HepG2 (cell line): ENCODE results near the gene TRPV5. TPM values are rescaled to one million over a fixed set of nuclear protein-coding genes. Genes with fewer than 3 reads are reported as not detected.

Experiments used
- ATAC-seq: fragments of 200-7000 bp; cut with Tn5 transposase; 3 replicates; pipeline ENCODE4 v1.9.1; 2020; ENCODE audit warnings: mild to moderate bottlenecking, moderate library complexity
- BruUV-seq: library from RNA; stranded (reverse); fragments of 400-500 nt; replicated peaks from 2 replicates; lab custom pipeline; 2021; lab: Mats Ljungman, UMichigan
- CTCF ChIA-PET: fragments of 300-600 bp; formaldehyde crosslinking; extraction: SDS; loops from one replicate; lab custom pipeline; 2021; ENCODE audit warnings: low total read pairs, inconsistent platforms, low intra/inter-chr PET ratio; lab: Yijun Ruan, JAX
- POLR2A ChIA-PET: fragments of 350-600 bp; sonication (Branson Sonifier 250); formaldehyde crosslinking; loops from one replicate; lab custom pipeline; 2020; ENCODE audit warnings: antibody characterized with exemption, inconsistent platforms; lab: Yijun Ruan, JAX
- DNase-seq: peaks from one replicate; pipeline ENCODE4 v3.0.0-alpha.2; 2015; ENCODE audit warnings: low spot score
- FAIRE-seq: peaks from 3 replicates; lab custom pipeline; 2011; peaks lifted over from hg19 to GRCh38; lab: Jason Lieb, UNC
- H2AFZ ChIP-seq: one replicate; pipeline ENCODE4 v1.6.1; 2011; ENCODE audit warnings: low read length, inconsistent platforms
- H3K27ac ChIP-seq: fragments of 300-600 bp; 3 replicates; pipeline ENCODE4 v1.8.0; 2011; ENCODE audit warnings: mixed run types, mild to moderate bottlenecking, mixed read lengths, low read length, inconsistent platforms; ENCODE audit not compliant: insufficient read depth; ENCODE audit errors: extremely low read length
- H3K27me3 ChIP-seq, 2 experiments: fragments of 200-600 bp in 1 of 2; 2 replicates in 1 of 2; 3 replicates in 1 of 2; pipeline versions ENCODE4 v1.6.0 to v1.8.0; 2011; ENCODE audit warnings: low read length in 2 of 2, mild to moderate bottlenecking in 2 of 2, moderate library complexity in 2 of 2, inconsistent platforms in 1 of 2; ENCODE audit not compliant: insufficient read depth in 2 of 2, control insufficient read depth in 1 of 2
- H3K36me3 ChIP-seq, 2 experiments: fragments of 200-600 bp in 1 of 2; replicated peaks in 1 of 2; 2 replicates in 1 of 2; 3 replicates in 1 of 2; pipeline versions ENCODE4 v1.5.1 to v1.8.0; 2011; ENCODE audit warnings: low read length in 2 of 2, inconsistent platforms in 1 of 2; ENCODE audit not compliant: insufficient read depth in 2 of 2, control insufficient read depth in 1 of 2
- H3K4me1 ChIP-seq: 2 replicates; pipeline ENCODE4 v1.5.1; 2012; ENCODE audit warnings: low read length, inconsistent platforms; ENCODE audit not compliant: insufficient read depth
- H3K4me2 ChIP-seq: 2 replicates; pipeline ENCODE4 v1.6.0; 2011; ENCODE audit warnings: low read depth, low read length, inconsistent platforms
- H3K4me3 ChIP-seq, 3 experiments: fragments of 200-600 bp in 1 of 3; sonication (generic), shearing (Covaris generic) in 1 of 3; replicated peaks in 1 of 3; 2 replicates each; pipeline ENCODE4 v1.5.1; 2011 to 2016; ENCODE audit warnings: low read length in 3 of 3, inconsistent platforms in 2 of 3, low read depth in 2 of 3, mild to moderate bottlenecking in 2 of 3, control low read depth in 1 of 3, mixed read lengths in 1 of 3; ENCODE audit not compliant: insufficient read depth in 1 of 3
- H3K79me2 ChIP-seq: one replicate; pipeline ENCODE4 v1.6.1; 2011; ENCODE audit warnings: low read length, inconsistent platforms; ENCODE audit not compliant: insufficient read depth
- H3K9ac ChIP-seq: 2 replicates; pipeline ENCODE4 v1.6.0; 2011; ENCODE audit warnings: mild to moderate bottlenecking, low read depth, low read length, inconsistent platforms; ENCODE audit not compliant: insufficient read depth
- H3K9me3 ChIP-seq: 2 replicates; pipeline ENCODE4 v1.5.1; 2012; ENCODE audit warnings: mild to moderate bottlenecking, low read length
- H4K20me1 ChIP-seq: 2 replicates; pipeline ENCODE4 v1.6.0; 2011; ENCODE audit warnings: inconsistent platforms, mild to moderate bottlenecking, low read length, moderate library complexity; ENCODE audit not compliant: insufficient read depth
- ATRX ChIP-seq: sonication (generic); formaldehyde crosslinking; IDR thresholded peaks from 2 replicates; pipeline ENCODE4 v1.4.0; 2020; ENCODE audit warnings: missing genetic modification reagents, borderline replicate concordance
- FOXK2 ChIP-seq: fragments of 450-650 bp; IDR thresholded peaks from 2 replicates; pipeline ENCODE4 v1.6.1; 2016
- HDAC6 ChIP-seq: fragments of 200-600 bp; sonication (generic); IDR thresholded peaks from 2 replicates; pipeline ENCODE4 v1.7.0; 2017; ENCODE audit warnings: mild to moderate bottlenecking, antibody characterized with exemption, low read length, low read depth
- HMG20A ChIP-seq: IDR thresholded peaks from 2 replicates; pipeline ENCODE4 v1.6.1; 2016; ENCODE audit warnings: borderline replicate concordance
- IRF1 ChIP-seq: sonication (generic); formaldehyde crosslinking; IDR thresholded peaks from 2 replicates; pipeline ENCODE4 v1.4.0; 2020; ENCODE audit warnings: low read depth, mild to moderate bottlenecking, missing genetic modification reagents
- ISL2 ChIP-seq: sonication (generic); formaldehyde crosslinking; IDR thresholded peaks from 2 replicates; pipeline ENCODE4 v1.5.0; 2020; ENCODE audit warnings: missing genetic modification reagents
- KDM6A ChIP-seq: IDR thresholded peaks from 2 replicates; pipeline ENCODE4 v1.6.1; 2016; ENCODE audit warnings: low read depth
- NFE2L2 ChIP-seq: fragments of 150-350 bp; IDR thresholded peaks from 2 replicates; pipeline ENCODE4 v1.6.1; 2014; ENCODE audit warnings: low read length
- SKIL ChIP-seq: sonication (generic); formaldehyde crosslinking; IDR thresholded peaks from 2 replicates; pipeline ENCODE4 v1.8.0; 2022; ENCODE audit warnings: missing genetic modification reagents, mild to moderate bottlenecking, moderate library complexity, borderline replicate concordance
- ZBTB7B ChIP-seq: sonication (generic); formaldehyde crosslinking; IDR thresholded peaks from 2 replicates; pipeline ENCODE4 v1.4.0; 2020; ENCODE audit warnings: missing genetic modification reagents
- ZFX ChIP-seq: sonication (generic); formaldehyde crosslinking; IDR thresholded peaks from 2 replicates; pipeline ENCODE4 v1.4.0; 2020; ENCODE audit warnings: mild to moderate bottlenecking, low read depth, missing genetic modification reagents, moderate library complexity
- ZNF275 ChIP-seq: sonication (generic); formaldehyde crosslinking; IDR thresholded peaks from 2 replicates; pipeline ENCODE4 v1.8.0; 2022; ENCODE audit warnings: missing genetic modification reagents, mild to moderate bottlenecking, inconsistent platforms, borderline replicate concordance
- ZNF704 ChIP-seq: sonication (generic); formaldehyde crosslinking; IDR thresholded peaks from 2 replicates; pipeline ENCODE4 v1.8.1; 2023; ENCODE audit warnings: mild to moderate bottlenecking, inconsistent platforms, moderate library complexity, missing genetic modification reagents, borderline replicate concordance
- ZSCAN29 ChIP-seq: sonication (generic); formaldehyde crosslinking; conservative IDR thresholded peaks from 2 replicates; pipeline ENCODE4 v1.4.0; 2020; ENCODE audit warnings: mild to moderate bottlenecking, missing genetic modification reagents
- WGBS: methylation state at CpG from one replicate; pipeline ENCODE4 v1.1.6; 2017; ENCODE audit warnings: low lambda C conversion rate; 5-methylcytosine and 5-hydroxymethylcytosine counted together
- in situ Hi-C: cut with HindIII; loops from 2 replicates; pipeline ENCODE4 v1.10.0; 2017; ENCODE audit warnings: low pct_unique_long_range_greater_than_20kb; ENCODE audit not compliant: extremely low pct_ligation_motif_present
- intact Hi-C: fragments of 100-400 bp; cut with micrococcal nuclease; formaldehyde crosslinking; loops from one replicate; pipeline ENCODE4 v1.10.0; 2022; ENCODE audit not compliant: unreplicated experiment
- polyA plus RNA-seq, 8 experiments: library from polyadenylated mRNA; depleted of rRNA in 3 of 8; stranded (reverse) in 7 of 8; unstranded in 1 of 8; fragments of >200 nt; fragmentation: Illumina TruSeq in 4 of 8; extraction: Trizol in 4 of 8; gene quantifications; 2 replicates each; pipeline versions ENCODE4 v1.2.1 to v1.2.3, GENCODE V29; 2011 to 2016; ENCODE audit warnings: low read depth in 4 of 8, missing spikeins in 1 of 8, mixed read lengths in 1 of 8; ENCODE audit not compliant: insufficient read depth in 1 of 8
- total RNA-seq, 5 experiments: library from RNA; depleted of rRNA; stranded (reverse); fragments of >200 nt; fragmentation: Illumina TruSeq; extraction: Trizol; gene quantifications; 2 replicates each; pipeline ENCODE4 v1.2.3, GENCODE V29; 2016; ENCODE audit warnings: low read depth in 1 of 5
- TF ChIP-seq, protein P1 (sequence below): sonication (generic); formaldehyde crosslinking; IDR thresholded peaks from 2 replicates; pipeline ENCODE4 v1.5.0; 2020; ENCODE audit warnings: mild to moderate bottlenecking, missing genetic modification reagents

The TRPV5 gene
- total and polyA plus RNA-seq, 2 of the 13 experiments (the other 11 are each of a cell fraction or from before 2014, with no cell fraction given): not detected

GRCh38 chr7:142875456-142875855 is 58.1 kb downstream of the TRPV5 start:
- H3K4me2 ChIP-seq: no peak overlapping the region
- no peak for ATAC-seq
- CTCF ChIA-PET: no interaction called here
- TF ChIP-seq SKIL (CRISPR knock-in tag) (no peak), ZNF275 (CRISPR knock-in tag) (no peak), KDM6A (CRISPR knock-in tag) (no peak), ZFX (CRISPR knock-in tag) (no peak), HDAC6 (no peak), NFE2L2 (no peak), FOXK2 (no peak), ZBTB7B (CRISPR knock-in tag) (no peak), HMG20A (CRISPR knock-in tag) (no peak), ZSCAN29 (CRISPR knock-in tag) (no peak), ZNF704 (CRISPR knock-in tag) (no peak), IRF1 (CRISPR knock-in tag) (no peak), ISL2 (CRISPR knock-in tag) (no peak), ATRX (CRISPR knock-in tag) (no peak)
- TF ChIP-seq, protein P1, sequence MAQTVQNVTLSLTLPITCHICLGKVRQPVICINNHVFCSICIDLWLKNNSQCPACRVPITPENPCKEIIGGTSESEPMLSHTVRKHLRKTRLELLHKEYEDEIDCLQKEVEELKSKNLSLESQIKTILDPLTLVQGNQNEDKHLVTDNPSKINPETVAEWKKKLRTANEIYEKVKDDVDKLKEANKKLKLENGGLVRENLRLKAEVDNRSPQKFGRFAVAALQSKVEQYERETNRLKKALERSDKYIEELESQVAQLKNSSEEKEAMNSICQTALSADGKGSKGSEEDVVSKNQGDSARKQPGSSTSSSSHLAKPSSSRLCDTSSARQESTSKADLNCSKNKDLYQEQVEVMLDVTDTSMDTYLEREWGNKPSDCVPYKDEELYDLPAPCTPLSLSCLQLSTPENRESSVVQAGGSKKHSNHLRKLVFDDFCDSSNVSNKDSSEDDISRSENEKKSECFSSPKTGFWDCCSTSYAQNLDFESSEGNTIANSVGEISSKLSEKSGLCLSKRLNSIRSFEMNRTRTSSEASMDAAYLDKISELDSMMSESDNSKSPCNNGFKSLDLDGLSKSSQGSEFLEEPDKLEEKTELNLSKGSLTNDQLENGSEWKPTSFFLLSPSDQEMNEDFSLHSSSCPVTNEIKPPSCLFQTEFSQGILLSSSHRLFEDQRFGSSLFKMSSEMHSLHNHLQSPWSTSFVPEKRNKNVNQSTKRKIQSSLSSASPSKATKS (CRISPR knock-in tag): no peak
- TF ChIP-seq, all 625 proteins: peak for 0
- Histone ChIP-seq H3K4me1 (no peaks in the 10 kb centered on the region), H4K20me1 (no peaks in the 10 kb centered on the region), H2AFZ (no peak overlapping the region), H3K27me3 (peaks cover 1 to 7% of the 10 kb centered on the region in 2 experiments; a peak in 2 of 5 replicates), H3K27ac (no peak overlapping the region), H3K9me3 (no peaks in the 10 kb centered on the region), H3K4me3 (no peak overlapping the region), H3K79me2 (no peaks in the 10 kb centered on the region), H3K9ac (no peak overlapping the region), H3K36me3 (no peaks in the 10 kb centered on the region)
- intact Hi-C loops (no loop called here), in situ Hi-C loops (loop anchor here (10.0 kb wide), 1 partner anchor 339 kb away; no protein-coding TSS in a partner anchor)
- POLR2A ChIA-PET: no interaction called here
- BruUV-seq: no TSS peak
- 10% methylated on average over 7 of the region's 14 CpGs for WGBS
- DNase-seq: no peak
- FAIRE-seq: no peak
